ENCODE data around the gene OR6Q1. TPM values are rescaled to one million over a fixed set of nuclear protein-coding genes. Genes with fewer than 3 reads are reported as not detected.

OR6Q1 gene
- total and polyA plus RNA-seq, 2 experiments from 2014 or later = not detected

DNA sequence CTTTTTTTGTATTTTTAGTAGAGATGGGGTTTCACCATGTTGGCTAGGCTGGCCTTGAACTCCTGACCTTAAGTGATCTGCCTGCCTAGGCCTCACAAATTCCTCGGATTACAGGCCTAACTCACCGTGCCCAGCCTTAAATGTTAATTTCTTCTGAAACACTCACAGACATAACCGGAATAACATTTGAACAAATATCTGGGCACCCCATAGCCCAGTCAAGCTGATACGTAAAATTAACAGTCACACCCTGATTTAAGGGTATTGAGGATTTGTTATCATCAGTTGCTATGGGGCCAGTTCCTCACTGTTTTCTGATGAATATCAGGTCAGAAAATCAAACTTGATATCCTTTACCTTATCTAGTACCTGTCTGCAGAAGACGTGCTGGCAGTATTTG, 30.1 kb upstream of the OR6Q1 start:
- in situ Hi-C loops (cut with MboI) = no loop called here
- Histone ChIP-seq H3K9ac (no peak overlapping the region), H3K4me2 (ENCODE audit: unreplicated experiment) (no peak overlapping the region), H3K27me3 (replicated peaks; ENCODE audit: insufficient read depth) (no peaks in the 10 kb centered on the region), H3K9me3 (ENCODE audit: low read depth) (no peaks in the 10 kb centered on the region), H3K9me2 (ENCODE audit: insufficient read depth) (no peaks in the 10 kb centered on the region), H3K79me2 (ENCODE audit: insufficient read depth) (no peaks in the 10 kb centered on the region), H3K36me3 (ENCODE audit: low read depth) (no peaks in the 10 kb centered on the region), H3K4me1 (ENCODE audit: insufficient read depth) (0 out of 2 replicates have a peak, but pooled peaks cover 11% of the 10 kb centered on the region), H2AFZ (no peak overlapping the region), H3F3A (ENCODE audit: insufficient read depth) (no peaks in the 10 kb centered on the region), H3K4me3 (no peak overlapping the region), H4K20me1 (ENCODE audit: insufficient read depth) (no peaks in the 10 kb centered on the region), H3K27ac (no peak overlapping the region)
- TF ChIP-seq EZH2phosphoT487 (IDR thresholded peaks at IDR 0.05; ENCODE audit: insufficient read depth, low read depth) (no peak), EZH2 (IDR thresholded peaks at IDR 0.05; ENCODE audit: insufficient read depth, poor library complexity, severe bottlenecking) (no peak)
- whole genome bisulfite sequencing, 2 experiments (ENCODE audit: low coverage in 1 of 2, low lambda C conversion rate in 2 of 2, missing lambda C conversion rate in 2 of 2) = 44 to 59% methylated on average over 5 of the region's 5 CpGs
- no peak for DNase-seq

DNA sequence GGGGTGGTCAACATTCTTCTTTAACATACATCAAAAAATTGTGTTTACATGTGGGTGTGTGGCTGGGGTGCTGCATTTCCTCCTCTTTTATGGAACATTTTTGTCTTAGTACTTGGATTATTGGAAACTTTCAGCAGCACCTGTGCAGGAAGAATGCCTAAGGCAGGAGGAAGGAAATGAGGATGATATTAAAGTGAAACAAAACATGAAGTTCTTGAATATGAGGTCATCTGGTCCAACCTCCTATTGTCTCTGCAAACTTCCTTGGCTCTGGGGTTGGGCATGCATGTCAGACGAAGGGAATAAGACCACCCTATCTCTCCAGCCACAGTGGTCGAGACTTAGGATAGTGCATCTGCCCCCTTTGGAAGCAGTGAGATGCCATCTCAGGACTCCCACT, 27.7 kb upstream of the OR6Q1 start:
- H3K4me2 ChIP-seq (ENCODE audit: unreplicated experiment) = no peak overlapping the region

DNA sequence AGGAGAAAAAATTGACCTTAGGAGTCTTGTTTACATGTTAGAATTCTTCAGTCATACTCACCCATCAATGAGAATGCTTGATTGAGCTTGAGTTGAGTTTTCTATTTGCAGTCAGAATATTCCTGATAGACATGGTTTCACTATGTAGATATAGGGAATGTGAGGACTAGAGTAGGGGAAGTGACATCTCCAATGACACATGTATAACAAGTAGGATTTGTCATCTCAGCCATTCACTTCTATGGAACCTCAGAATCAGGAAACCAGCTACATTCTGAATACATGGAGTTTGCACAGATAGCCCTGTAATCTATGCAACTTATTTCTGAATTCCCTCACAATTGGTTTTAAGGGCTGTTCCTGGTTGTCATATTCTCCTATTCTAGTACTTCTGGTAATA, 27.2 kb upstream of the OR6Q1 start:
- H3K4me3 ChIP-seq = no peak overlapping the region
- no peaks in the 10 kb centered on the region for H3K79me2 ChIP-seq (ENCODE audit: insufficient read depth)
- no peak overlapping the region for H3K27ac ChIP-seq
- no peak overlapping the region for H2AFZ ChIP-seq
- 0 out of 2 replicates have a peak, but pooled peaks cover 11% of the 10 kb centered on the region for H3K4me1 ChIP-seq (ENCODE audit: insufficient read depth)
- no peaks in the 10 kb centered on the region for H3K36me3 ChIP-seq (ENCODE audit: low read depth)
- H3K4me2 ChIP-seq (ENCODE audit: unreplicated experiment) = no peak overlapping the region
- H3F3A ChIP-seq (ENCODE audit: insufficient read depth) = no peaks in the 10 kb centered on the region
- no peak overlapping the region for H3K9ac ChIP-seq
- no peaks in the 10 kb centered on the region for H4K20me1 ChIP-seq (ENCODE audit: insufficient read depth)
- in situ Hi-C loops (cut with MboI) = no loop called here
- H3K27me3 ChIP-seq (replicated peaks; ENCODE audit: insufficient read depth) = no peaks in the 10 kb centered on the region
- no peak for TF ChIP-seq EZH2phosphoT487 (IDR thresholded peaks at IDR 0.05; ENCODE audit: insufficient read depth, low read depth)
- no peak for TF ChIP-seq EZH2 (IDR thresholded peaks at IDR 0.05; ENCODE audit: insufficient read depth, poor library complexity, severe bottlenecking)
- H3K9me2 ChIP-seq (ENCODE audit: insufficient read depth) = no peaks in the 10 kb centered on the region
- H3K9me3 ChIP-seq (ENCODE audit: low read depth) = no peaks in the 10 kb centered on the region
- DNase-seq = no peak

More for the DNA sequence above, 27.7 kb upstream of the OR6Q1 start:
- in situ Hi-C loops (cut with MboI) = no loop called here
- Histone ChIP-seq H3F3A (ENCODE audit: insufficient read depth) (no peaks in the 10 kb centered on the region), H3K4me3 (no peak overlapping the region), H3K36me3 (ENCODE audit: low read depth) (no peaks in the 10 kb centered on the region), H3K27ac (no peak overlapping the region), H2AFZ (no peak overlapping the region), H3K79me2 (ENCODE audit: insufficient read depth) (no peaks in the 10 kb centered on the region), H3K4me1 (ENCODE audit: insufficient read depth) (0 out of 2 replicates have a peak, but pooled peaks cover 11% of the 10 kb centered on the region), H3K9ac (no peak overlapping the region), H3K27me3 (replicated peaks; ENCODE audit: insufficient read depth) (no peaks in the 10 kb centered on the region), H3K9me3 (ENCODE audit: low read depth) (no peaks in the 10 kb centered on the region), H3K9me2 (ENCODE audit: insufficient read depth) (no peaks in the 10 kb centered on the region), H4K20me1 (ENCODE audit: insufficient read depth) (no peaks in the 10 kb centered on the region)
- no peak for DNase-seq
- 6 to 16% methylated on average over 2 of the region's 2 CpGs for WGBS, 2 experiments (ENCODE audit: low coverage in 1 of 2, low lambda C conversion rate in 2 of 2, missing lambda C conversion rate in 2 of 2)
- no peak for TF ChIP-seq EZH2 (IDR thresholded peaks at IDR 0.05; ENCODE audit: insufficient read depth, poor library complexity, severe bottlenecking)
- no peak for TF ChIP-seq EZH2phosphoT487 (IDR thresholded peaks at IDR 0.05; ENCODE audit: insufficient read depth, low read depth)

DNA sequence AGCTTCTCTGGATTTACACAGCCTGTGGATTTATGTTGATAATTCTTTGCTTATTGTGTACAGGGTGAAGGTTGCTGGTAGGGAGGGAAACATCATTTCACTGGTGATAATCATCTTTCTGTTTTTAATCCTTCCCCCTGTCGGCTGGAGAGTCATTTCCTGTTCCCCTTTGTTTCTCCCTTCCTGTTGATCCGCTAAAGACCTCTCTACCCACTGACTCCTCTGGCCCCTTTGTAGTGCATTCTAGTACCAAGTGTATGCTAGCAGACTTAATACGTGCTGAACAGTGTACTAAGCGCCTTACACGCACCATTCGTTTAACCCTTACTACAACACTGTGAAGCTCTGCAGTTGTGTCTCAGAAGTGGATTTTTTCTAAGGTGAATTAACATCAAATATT, 26.1 kb upstream of the OR6Q1 start:
- Histone ChIP-seq H3K36me3 (ENCODE audit: low read depth) (no peaks in the 10 kb centered on the region), H3K9me3 (ENCODE audit: low read depth) (no peaks in the 10 kb centered on the region), H3K27ac (no peak overlapping the region), H3K27me3 (replicated peaks; ENCODE audit: insufficient read depth) (no peaks in the 10 kb centered on the region), H3K9ac (no peak overlapping the region), H3K9me2 (ENCODE audit: insufficient read depth) (no peaks in the 10 kb centered on the region), H3K4me2 (ENCODE audit: unreplicated experiment) (no peak overlapping the region), H3F3A (ENCODE audit: insufficient read depth) (no peaks in the 10 kb centered on the region), H2AFZ (peak overlapping the region; percentile 51; the same call in 1 of the 2 replicates), H3K4me3 (no peak overlapping the region), H3K4me1 (ENCODE audit: insufficient read depth) (0 out of 2 replicates have a peak, but pooled peaks cover 11% of the 10 kb centered on the region), H4K20me1 (ENCODE audit: insufficient read depth) (no peaks in the 10 kb centered on the region), H3K79me2 (ENCODE audit: insufficient read depth) (no peaks in the 10 kb centered on the region)
- DNase-seq = no peak
- in situ Hi-C loops (cut with MboI) = no loop called here
- WGBS, 2 experiments (ENCODE audit: low coverage in 1 of 2, low lambda C conversion rate in 2 of 2, missing lambda C conversion rate in 2 of 2) = 50% methylated on average over 6 of the region's 6 CpGs
- TF ChIP-seq EZH2 (IDR thresholded peaks at IDR 0.05; ENCODE audit: insufficient read depth, poor library complexity, severe bottlenecking) (no peak), EZH2phosphoT487 (IDR thresholded peaks at IDR 0.05; ENCODE audit: insufficient read depth, low read depth) (no peak)

DNA sequence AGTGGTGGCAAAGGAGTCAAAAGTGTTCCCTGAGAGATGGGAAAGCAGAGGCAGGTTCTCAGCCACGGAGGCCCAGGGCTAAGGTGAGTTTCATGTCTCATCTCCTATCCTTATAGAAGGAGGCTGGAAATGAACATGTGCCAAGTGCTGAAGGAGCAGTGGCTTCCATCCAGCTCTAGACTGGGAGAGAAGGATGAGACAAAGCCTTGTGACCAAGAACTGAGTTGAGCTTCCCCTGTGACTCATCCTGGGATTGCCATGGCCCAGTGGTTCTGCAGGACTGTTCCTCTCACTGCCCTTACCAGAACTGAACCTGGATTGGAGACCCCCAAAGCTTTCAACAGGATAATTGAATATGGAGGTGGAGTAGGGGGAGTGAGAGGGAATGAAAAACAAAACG, 23.8 kb upstream of the OR6Q1 start:
- Histone ChIP-seq H3K27me3 (replicated peaks; ENCODE audit: insufficient read depth) (no peaks in the 10 kb centered on the region), H3K79me2 (ENCODE audit: insufficient read depth) (no peaks in the 10 kb centered on the region), H3K4me2 (ENCODE audit: unreplicated experiment) (no peak overlapping the region), H3K36me3 (ENCODE audit: low read depth) (no peaks in the 10 kb centered on the region), H3K9me3 (ENCODE audit: low read depth) (no peaks in the 10 kb centered on the region), H3F3A (ENCODE audit: insufficient read depth) (no peaks in the 10 kb centered on the region), H4K20me1 (ENCODE audit: insufficient read depth) (no peaks in the 10 kb centered on the region), H3K4me3 (no peak overlapping the region), H3K27ac (no peak overlapping the region), H3K9ac (no peak overlapping the region), H3K4me1 (ENCODE audit: insufficient read depth) (0 out of 2 replicates have a peak, but pooled peaks cover 11% of the 10 kb centered on the region), H2AFZ (no peak overlapping the region), H3K9me2 (ENCODE audit: insufficient read depth) (no peaks in the 10 kb centered on the region)
- no peak for TF ChIP-seq EZH2 (IDR thresholded peaks at IDR 0.05; ENCODE audit: insufficient read depth, poor library complexity, severe bottlenecking)
- no peak for TF ChIP-seq EZH2phosphoT487 (IDR thresholded peaks at IDR 0.05; ENCODE audit: insufficient read depth, low read depth)
- peak; percentile 86 for DNase-seq
- in situ Hi-C loops (cut with MboI) = no loop called here
- 8 to 13% methylated on average over 2 of the region's 2 CpGs for WGBS, 2 experiments (ENCODE audit: low coverage in 1 of 2, low lambda C conversion rate in 2 of 2, missing lambda C conversion rate in 2 of 2)

Data from GM23248 (cell line).